Vagina (tissue), 2 donors: ENCODE data around the gene CCL8. TPM values are rescaled to one million over a fixed set of nuclear protein-coding genes. Genes with fewer than 3 reads are reported as not detected.

Source experiments
- DNase-seq, 2 donors: peaks; one replicate each; pipeline ENCODE4 v3.0.0-alpha.2; 2017; ENCODE audit errors: extremely low spot score in 2 of 2
- H3K27ac ChIP-seq: fragments of 200-600 bp; sonication (generic); one replicate; pipeline ENCODE4 v1.5.1; 2019
- H3K27me3 ChIP-seq: fragments of 200-600 bp; sonication (generic); one replicate; pipeline ENCODE4 v1.5.1; 2019
- H3K36me3 ChIP-seq, 2 donors: fragments of 200-600 bp; sonication (generic); one replicate each; pipeline ENCODE4 v1.5.1; 2017 to 2019
- H3K4me1 ChIP-seq: fragments of 200-600 bp; sonication (generic); one replicate; pipeline ENCODE4 v1.5.1; 2019
- H3K4me3 ChIP-seq, 2 donors: fragments of 200-600 bp; sonication (generic); 1 replicate in 1 of 2; 2 replicates in 1 of 2; pipeline ENCODE4 v1.5.1; 2016 to 2019
- H3K9me3 ChIP-seq: fragments of 200-600 bp; sonication (generic); one replicate; pipeline ENCODE4 v1.5.1; 2019
- POLR2A ChIP-seq, 2 donors: fragments of 450-650 bp; IDR thresholded peaks; one replicate each; pipeline ENCODE4 v1.6.1; 2017; ENCODE audit warnings: antibody characterized with exemption in 2 of 2, mild to moderate bottlenecking in 2 of 2, moderate library complexity in 2 of 2
- POLR2AphosphoS5 ChIP-seq, 2 donors: sonication (generic); formaldehyde crosslinking; IDR thresholded peaks; one replicate each; pipeline ENCODE4 v1.9.0; 2017; ENCODE audit warnings: antibody characterized with exemption in 2 of 2, mild to moderate bottlenecking in 2 of 2, low read depth in 1 of 2; ENCODE audit not compliant: insufficient read depth in 1 of 2
- intact Hi-C: fragments of 100-400 bp; cut with DNase I; formaldehyde crosslinking; loops from one replicate; pipeline ENCODE4 v1.15.1; 2023
- total RNA-seq: library from RNA; depleted of rRNA; stranded (reverse); fragments of >200 nt; gene quantifications from one replicate; pipeline ENCODE4 v1.2.3, GENCODE V29; 2016
- TF ChIP-seq, protein P1 (sequence below), 3 experiments: fragments of 450-650 bp in 2 of 3; fragments of 200-600 bp in 1 of 3; sonication (generic) in 1 of 3; IDR thresholded peaks; one replicate each; pipeline ENCODE4 v1.5.1; 2017 to 2019; ENCODE audit warnings: antibody characterized with exemption in 3 of 3, mild to moderate bottlenecking in 2 of 3, moderate library complexity in 2 of 3

CCL8 gene
- total RNA-seq, 1 donor from 2014 or later: 1.5 TPM

DNA sequence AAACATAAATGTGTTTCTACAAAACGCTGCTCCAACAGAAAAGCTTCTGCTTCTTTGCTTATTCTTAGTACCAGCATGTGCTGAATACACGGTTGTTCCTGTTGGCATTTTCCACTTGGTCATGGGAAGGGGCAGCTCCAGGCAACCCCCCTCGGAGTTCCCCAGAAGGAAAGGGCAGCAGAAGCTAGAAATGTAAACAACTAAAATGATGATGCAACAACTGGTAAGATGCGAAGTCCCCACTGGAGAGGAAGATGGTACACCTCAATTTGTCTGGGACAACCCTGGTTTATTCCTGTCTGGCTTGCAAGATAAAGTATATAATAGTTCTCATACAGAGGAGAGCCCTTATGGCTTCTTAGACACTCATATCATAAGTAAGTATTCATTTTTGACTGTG lies 27.8 kb downstream of the CCL8 start:
- no peaks in the 10 kb centered on the region for H3K4me1 ChIP-seq
- no peak overlapping the region for H3K4me3 ChIP-seq
- H3K9me3 ChIP-seq: no peaks in the 10 kb centered on the region
- H3K27me3 ChIP-seq: no peaks in the 10 kb centered on the region
- TF ChIP-seq, protein P1, sequence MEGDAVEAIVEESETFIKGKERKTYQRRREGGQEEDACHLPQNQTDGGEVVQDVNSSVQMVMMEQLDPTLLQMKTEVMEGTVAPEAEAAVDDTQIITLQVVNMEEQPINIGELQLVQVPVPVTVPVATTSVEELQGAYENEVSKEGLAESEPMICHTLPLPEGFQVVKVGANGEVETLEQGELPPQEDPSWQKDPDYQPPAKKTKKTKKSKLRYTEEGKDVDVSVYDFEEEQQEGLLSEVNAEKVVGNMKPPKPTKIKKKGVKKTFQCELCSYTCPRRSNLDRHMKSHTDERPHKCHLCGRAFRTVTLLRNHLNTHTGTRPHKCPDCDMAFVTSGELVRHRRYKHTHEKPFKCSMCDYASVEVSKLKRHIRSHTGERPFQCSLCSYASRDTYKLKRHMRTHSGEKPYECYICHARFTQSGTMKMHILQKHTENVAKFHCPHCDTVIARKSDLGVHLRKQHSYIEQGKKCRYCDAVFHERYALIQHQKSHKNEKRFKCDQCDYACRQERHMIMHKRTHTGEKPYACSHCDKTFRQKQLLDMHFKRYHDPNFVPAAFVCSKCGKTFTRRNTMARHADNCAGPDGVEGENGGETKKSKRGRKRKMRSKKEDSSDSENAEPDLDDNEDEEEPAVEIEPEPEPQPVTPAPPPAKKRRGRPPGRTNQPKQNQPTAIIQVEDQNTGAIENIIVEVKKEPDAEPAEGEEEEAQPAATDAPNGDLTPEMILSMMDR (IDR thresholded peaks at IDR 0.05): no peak
- TF ChIP-seq POLR2A (IDR thresholded peaks at IDR 0.05) (no peak), POLR2AphosphoS5 (IDR thresholded peaks at IDR 0.05; ENCODE audit: insufficient read depth in 1 of 2, low read depth in 1 of 2) (no peak)
- H3K27ac ChIP-seq: no peak overlapping the region
- H3K36me3 ChIP-seq: no peaks in the 10 kb centered on the region
- intact Hi-C loops: no loop called here
- DNase-seq: no peak

DNA sequence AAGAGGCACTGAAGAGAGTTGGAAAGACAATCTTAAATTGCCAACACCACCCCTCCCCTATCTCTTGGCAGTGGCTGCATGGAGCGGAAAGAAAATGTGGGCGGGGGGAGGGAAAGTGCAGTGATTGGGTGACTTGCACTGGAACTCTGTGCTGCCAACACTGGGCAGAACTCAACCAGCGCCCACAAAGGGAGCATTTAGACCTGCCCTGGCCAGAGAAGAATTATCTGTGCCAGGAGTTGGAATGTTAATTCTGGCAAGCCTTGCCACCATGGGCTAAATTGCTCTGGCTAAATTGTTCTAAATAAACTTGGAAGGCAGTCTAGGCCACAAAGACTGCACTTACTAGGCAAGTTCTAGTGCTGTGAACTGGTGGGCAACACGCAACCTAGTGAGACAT lies 30.5 kb downstream of the CCL8 start:
- Histone ChIP-seq H3K27ac (no peak overlapping the region), H3K9me3 (no peaks in the 10 kb centered on the region), H3K27me3 (no peaks in the 10 kb centered on the region), H3K36me3 (no peaks in the 10 kb centered on the region), H3K4me3 (no peak overlapping the region), H3K4me1 (no peaks in the 10 kb centered on the region)
- TF ChIP-seq, protein P1 (IDR thresholded peaks at IDR 0.05): no peak
- no peak for TF ChIP-seq POLR2AphosphoS5 (IDR thresholded peaks at IDR 0.05; ENCODE audit: insufficient read depth in 1 of 2, low read depth in 1 of 2)
- intact Hi-C loops: no loop called here
- DNase-seq: no peak

DNA sequence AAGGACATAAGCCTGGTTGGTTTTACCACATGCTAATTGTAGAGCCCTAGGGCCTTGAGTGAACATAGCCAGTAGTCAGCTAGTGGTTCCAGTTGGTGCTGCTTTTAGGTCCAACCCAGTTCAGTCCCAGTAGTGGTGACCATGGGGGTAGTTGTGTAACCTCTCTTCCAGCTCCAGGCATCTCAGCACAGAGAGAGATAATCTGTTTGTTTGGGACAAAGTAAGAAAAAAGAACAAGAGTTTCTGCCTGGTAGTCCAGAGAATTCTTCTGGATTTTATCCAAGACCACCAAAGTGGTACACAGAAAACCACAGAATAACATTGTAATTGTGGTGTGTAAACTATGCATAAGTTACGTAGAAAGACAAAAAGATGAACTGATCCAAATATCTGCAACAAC lies 31.9 kb downstream of the CCL8 start:
- no peaks in the 10 kb centered on the region for H3K4me1 ChIP-seq
- no peak overlapping the region for H3K27ac ChIP-seq
- no peak overlapping the region for H3K4me3 ChIP-seq
- TF ChIP-seq, protein P1 (IDR thresholded peaks at IDR 0.05): no peak
- TF ChIP-seq POLR2AphosphoS5 (IDR thresholded peaks at IDR 0.05; ENCODE audit: insufficient read depth in 1 of 2, low read depth in 1 of 2) (no peak), POLR2A (IDR thresholded peaks at IDR 0.05) (no peak)
- H3K9me3 ChIP-seq: no peaks in the 10 kb centered on the region
- intact Hi-C loops: no loop called here
- no peaks in the 10 kb centered on the region for H3K27me3 ChIP-seq
- no peak for DNase-seq
- no peaks in the 10 kb centered on the region for H3K36me3 ChIP-seq

DNA sequence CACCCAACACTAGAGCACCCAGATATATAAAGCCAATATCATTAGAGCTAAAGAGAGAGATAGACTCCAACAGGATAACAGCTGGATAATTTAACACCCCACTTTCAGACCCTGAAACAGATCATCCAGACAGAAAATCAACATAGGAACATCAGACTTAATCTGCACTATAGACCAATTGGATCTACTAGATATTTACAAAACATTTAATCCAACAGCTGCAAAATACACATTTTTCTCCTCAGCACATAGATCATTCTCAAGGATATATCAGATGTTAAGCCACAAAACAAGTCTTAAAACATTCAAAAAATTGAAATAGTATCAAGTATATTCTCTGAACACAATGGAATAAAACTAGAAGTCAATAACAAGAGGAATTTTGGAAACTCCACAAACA lies 33.0 kb downstream of the CCL8 start:
- TF ChIP-seq POLR2AphosphoS5 (IDR thresholded peaks at IDR 0.05; ENCODE audit: insufficient read depth in 1 of 2, low read depth in 1 of 2) (no peak), POLR2A (IDR thresholded peaks at IDR 0.05) (no peak)
- TF ChIP-seq, protein P1 (IDR thresholded peaks at IDR 0.05): no peak
- intact Hi-C loops: no loop called here
- H3K4me3 ChIP-seq: no peak overlapping the region
- no peak for DNase-seq
- H3K9me3 ChIP-seq: no peaks in the 10 kb centered on the region
- no peaks in the 10 kb centered on the region for H3K4me1 ChIP-seq
- H3K36me3 ChIP-seq: no peaks in the 10 kb centered on the region
- H3K27ac ChIP-seq: no peak overlapping the region
- no peaks in the 10 kb centered on the region for H3K27me3 ChIP-seq

DNA sequence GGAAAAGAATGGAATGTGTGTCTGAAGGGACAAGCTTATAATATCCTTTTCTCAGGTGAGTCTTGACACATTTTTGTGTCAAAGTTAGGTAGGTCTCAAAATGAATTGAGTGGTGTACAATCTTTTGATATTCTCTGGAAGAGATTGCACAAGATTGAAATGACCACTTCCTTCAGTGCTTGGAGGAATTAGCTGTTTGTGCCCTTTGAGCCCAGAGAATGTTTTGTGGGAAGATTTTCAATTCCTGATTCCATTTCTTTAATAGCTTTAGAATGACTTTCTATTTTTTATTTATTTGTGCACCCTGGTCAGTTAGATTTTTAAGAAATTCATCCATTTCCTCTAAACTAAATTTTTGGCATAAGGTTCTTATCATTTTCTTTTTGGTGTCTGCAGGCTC lies 35.4 kb downstream of the CCL8 start:
- H3K36me3 ChIP-seq: no peaks in the 10 kb centered on the region
- H3K4me1 ChIP-seq: no peaks in the 10 kb centered on the region
- intact Hi-C loops: no loop called here
- no peak overlapping the region for H3K27ac ChIP-seq
- H3K4me3 ChIP-seq: no peak overlapping the region
- TF ChIP-seq POLR2A (IDR thresholded peaks at IDR 0.05): no peak
- TF ChIP-seq, protein P1 (IDR thresholded peaks at IDR 0.05): no peak
- no peak for TF ChIP-seq POLR2AphosphoS5 (IDR thresholded peaks at IDR 0.05; ENCODE audit: insufficient read depth in 1 of 2, low read depth in 1 of 2)
- no peaks in the 10 kb centered on the region for H3K27me3 ChIP-seq
- no peak for DNase-seq
- H3K9me3 ChIP-seq: no peaks in the 10 kb centered on the region
